H1 (cell line): ENCODE measurements around the gene RIPOR3. TPM values are rescaled to one million over a fixed set of nuclear protein-coding genes. Genes with fewer than 3 reads are reported as not detected.
"Not testable (repeated sequence)": the region's sequence is repeated elsewhere in the genome, so short reads cannot be mapped to it uniquely, and the experiment has no call there.

Experiments
- CTCF ChIA-PET: fragments of 300-600 bp; sonication (Branson Sonifier 250); formaldehyde crosslinking; loops from one replicate; lab custom pipeline; 2021; ENCODE audit not compliant: partially characterized antibody; lab: Charles Lee
- POLR2A ChIA-PET: fragments of 300-600 bp; sonication (Branson Sonifier 250); formaldehyde crosslinking; loops from one replicate; lab custom pipeline; 2021; ENCODE audit warnings: inconsistent platforms; ENCODE audit not compliant: partially characterized antibody; lab: Charles Lee
- DNase-seq, 2 experiments: peaks; one replicate each; pipeline versions ENCODE4 v3.0.0 to v3.0.0-alpha.2; 2010 to 2022; ENCODE audit warnings: low spot score in 2 of 2, low read depth in 1 of 2, mixed read lengths in 1 of 2
- FAIRE-seq: peaks from 2 replicates; lab custom pipeline; 2011; peaks lifted over from hg19 to GRCh38; lab: Jason Lieb, UNC
- H2AFZ ChIP-seq: 2 replicates; pipeline ENCODE4 v1.8.1; 2012; ENCODE audit warnings: low read length, inconsistent platforms
- H2AK5ac ChIP-seq: 2 replicates; pipeline ENCODE4 v1.6.1; 2013; ENCODE audit warnings: low read depth, low read length
- H2BK120ac ChIP-seq: replicated peaks from 2 replicates; pipeline ENCODE3; 2013; ENCODE audit warnings: low read depth, low read length, inconsistent platforms
- H2BK12ac ChIP-seq: 2 replicates; pipeline ENCODE4 v1.6.1; 2013; ENCODE audit warnings: low read depth, low read length
- H2BK15ac ChIP-seq: 2 replicates; pipeline ENCODE4 v1.6.1; 2013; ENCODE audit warnings: low read length
- H2BK20ac ChIP-seq: 2 replicates; pipeline ENCODE4 v1.6.1; 2013; ENCODE audit warnings: low read length
- H2BK5ac ChIP-seq: 2 replicates; pipeline ENCODE4 v1.6.1; 2013; ENCODE audit warnings: low read depth, low read length
- H3K14ac ChIP-seq: 2 replicates; pipeline ENCODE4 v1.6.1; 2013; ENCODE audit warnings: inconsistent platforms; ENCODE audit not compliant: insufficient read length
- H3K18ac ChIP-seq: 2 replicates; pipeline ENCODE4 v1.6.1; 2013; ENCODE audit warnings: low read length; ENCODE audit errors: extremely low read depth
- H3K23ac ChIP-seq: 2 replicates; pipeline ENCODE4 v1.6.1; 2013; ENCODE audit warnings: inconsistent platforms; ENCODE audit not compliant: insufficient read length
- H3K23me2 ChIP-seq: 2 replicates; pipeline ENCODE4 v1.6.1; 2013; ENCODE audit warnings: low read depth, low read length
- H3K27ac ChIP-seq: 2 replicates; pipeline ENCODE4 v1.6.1; 2011; ENCODE audit warnings: low read depth, low read length, inconsistent platforms
- H3K27me3 ChIP-seq, 4 experiments: replicated peaks in 1 of 4; 1 replicate in 1 of 4; 2 replicates in 3 of 4; pipeline versions ENCODE4 v1.6.1 to v1.8.1; 2011 to 2013; ENCODE audit warnings: low read length in 3 of 4, mild to moderate bottlenecking in 3 of 4, inconsistent platforms in 2 of 4, mixed read lengths in 2 of 4, moderate library complexity in 1 of 4; ENCODE audit not compliant: control insufficient read depth in 3 of 4, insufficient read depth in 3 of 4; ENCODE audit errors: extremely low read depth in 1 of 4
- H3K36me3 ChIP-seq, 4 experiments: 2 replicates each; pipeline versions ENCODE4 v1.6.1 to v1.8.1; 2011 to 2013; ENCODE audit warnings: mild to moderate bottlenecking in 4 of 4, low read length in 3 of 4, moderate library complexity in 2 of 4, control low read depth in 1 of 4, inconsistent platforms in 1 of 4; ENCODE audit not compliant: insufficient read depth in 4 of 4, control insufficient read depth in 2 of 4
- H3K4ac ChIP-seq: replicated peaks from 2 replicates; pipeline ENCODE3; 2013; ENCODE audit warnings: low read length, low read depth, mixed read lengths, inconsistent platforms; ENCODE audit not compliant: insufficient read length
- H3K4me1 ChIP-seq, 4 experiments: replicated peaks in 1 of 4; 1 replicate in 1 of 4; 2 replicates in 3 of 4; pipeline versions ENCODE4 v1.6.1 to v1.8.1; 2011 to 2013; ENCODE audit warnings: low read length in 3 of 4, inconsistent platforms in 2 of 4, mixed read lengths in 1 of 4; ENCODE audit not compliant: insufficient read depth in 4 of 4, control insufficient read depth in 3 of 4
- H3K4me2 ChIP-seq, 2 experiments: 2 replicates each; pipeline versions ENCODE4 v1.6.1 to v1.8.1; 2011 to 2013; ENCODE audit warnings: low read depth in 2 of 2, low read length in 2 of 2, control low read depth in 1 of 2, inconsistent platforms in 1 of 2, mild to moderate bottlenecking in 1 of 2; ENCODE audit not compliant: insufficient read depth in 1 of 2
- H3K4me3 ChIP-seq, 4 experiments: fragments of 200-600, 300-600 bp in 1 of 4; sonication (generic), shearing (Covaris generic), sonication (Bioruptor Twin) in 1 of 4; 2 replicates each; pipeline versions ENCODE4 v1.5.1 to v1.8.1; 2011 to 2016; ENCODE audit warnings: low read length in 4 of 4, low read depth in 3 of 4, control low read depth in 2 of 4, inconsistent platforms in 2 of 4, mild to moderate bottlenecking in 2 of 4, mixed read lengths in 1 of 4, moderate library complexity in 1 of 4; ENCODE audit not compliant: insufficient read depth in 2 of 4; ENCODE audit errors: extremely low read depth in 1 of 4
- H3K56ac ChIP-seq: replicated peaks from 2 replicates; pipeline ENCODE3; 2013; ENCODE audit warnings: low read depth, mild to moderate bottlenecking, mixed read lengths, low read length, inconsistent platforms; ENCODE audit not compliant: insufficient read length
- H3K79me1 ChIP-seq: 2 replicates; pipeline ENCODE4 v1.6.1; 2013; ENCODE audit warnings: low read depth, low read length, control low read depth
- H3K79me2 ChIP-seq, 2 experiments: 2 replicates each; pipeline versions ENCODE4 v1.6.1 to v1.8.1; 2012 to 2013; ENCODE audit warnings: low read length in 2 of 2, mild to moderate bottlenecking in 2 of 2, inconsistent platforms in 1 of 2; ENCODE audit not compliant: insufficient read depth in 2 of 2, control insufficient read depth in 1 of 2
- H3K9ac ChIP-seq, 4 experiments: replicated peaks in 1 of 4; 1 replicate in 1 of 4; 2 replicates in 3 of 4; pipeline versions ENCODE4 v1.6.1 to v1.8.1; 2011 to 2013; ENCODE audit warnings: low read depth in 3 of 4, low read length in 3 of 4, control low read depth in 2 of 4, mild to moderate bottlenecking in 2 of 4, moderate library complexity in 2 of 4, inconsistent platforms in 1 of 4; ENCODE audit errors: extremely low read depth in 1 of 4
- H3K9me3 ChIP-seq, 2 experiments: 2 replicates each; pipeline versions ENCODE4 v1.6.1 to v1.8.1; 2012 to 2013; ENCODE audit warnings: mild to moderate bottlenecking in 2 of 2, moderate library complexity in 2 of 2, control low read depth in 1 of 2, inconsistent platforms in 1 of 2, low read depth in 1 of 2, low read length in 1 of 2, mixed read lengths in 1 of 2; ENCODE audit not compliant: insufficient read depth in 2 of 2
- H4K20me1 ChIP-seq, 2 experiments: replicated peaks in 1 of 2; 2 replicates each; pipeline versions ENCODE3 to v1.8.1; 2011 to 2013; ENCODE audit warnings: inconsistent platforms in 2 of 2, low read length in 2 of 2, mild to moderate bottlenecking in 1 of 2; ENCODE audit not compliant: insufficient read depth in 2 of 2, control insufficient read depth in 1 of 2
- H4K5ac ChIP-seq: 2 replicates; pipeline ENCODE4 v1.6.1; 2013; ENCODE audit warnings: low read length, low read depth, mixed read lengths, inconsistent platforms; ENCODE audit not compliant: insufficient read length
- H4K8ac ChIP-seq: 2 replicates; pipeline ENCODE4 v1.8.0; 2013; ENCODE audit warnings: mild to moderate bottlenecking, moderate library complexity, low read length, inconsistent platforms; ENCODE audit not compliant: insufficient read depth; ENCODE audit errors: extremely low read depth
- H4K91ac ChIP-seq: replicated peaks from 2 replicates; pipeline ENCODE3; 2013; ENCODE audit warnings: low read length, mixed read lengths, inconsistent platforms; ENCODE audit not compliant: insufficient read length
- WGBS, 2 experiments: shearing (Covaris generic) in 1 of 2; methylation state at CpG; one replicate each; pipeline versions ENCODE4 v1.1.6 to v1.1.7; 2013 to 2015; ENCODE audit warnings: low lambda C conversion rate in 2 of 2, mixed read lengths in 2 of 2, inconsistent platforms in 1 of 2, low coverage in 1 of 2, missing lambda C conversion rate in 1 of 2; ENCODE audit not compliant: insufficient replicate concordance in 2 of 2, insufficient coverage in 1 of 2, insufficient read length in 1 of 2; ENCODE audit errors: extremely low coverage in 1 of 2, missing lambda C conversion rate in 1 of 2; 5-methylcytosine and 5-hydroxymethylcytosine counted together
- polyA plus RNA-seq, 7 experiments: library from polyadenylated mRNA; depleted of rRNA in 3 of 7; stranded (reverse) in 5 of 7; unstranded in 2 of 7; fragments of >200 nt in 5 of 7; fragments of 200-250 nt in 2 of 7; gene quantifications; 1 replicate in 5 of 7; 2 replicates in 1 of 7; 4 replicates in 1 of 7; pipeline versions ENCODE4 v1.2.1 to v1.2.3, GENCODE V29; 2011 to 2013; ENCODE audit warnings: missing spikeins in 2 of 7, mixed read lengths in 2 of 7
- total RNA-seq: library from RNA; stranded (reverse); fragmentation: NEBNext Ultra II Directional; extraction: Animal tissue kit (Norgen Biotek cat#: 25700); gene quantifications from 2 replicates; pipeline ENCODE4 v1.2.1, GENCODE V29; 2021

RIPOR3 gene
- total and polyA plus RNA-seq, 2 of the 8 experiments (the other 6 are each of a cell fraction or from before 2014, with no cell fraction given) = 3.6 to 4.5 TPM

GRCh38 chr20:50671010-50671409 lies 20.3 kb downstream of the RIPOR3 start:
- H3K27ac ChIP-seq, H3K56ac ChIP-seq, H2AFZ ChIP-seq, H3K27me3 ChIP-seq, H3K23ac ChIP-seq, H2BK20ac ChIP-seq, H3K79me1 ChIP-seq, H4K5ac ChIP-seq, FAIRE-seq, H2BK12ac ChIP-seq, H3K4me2 ChIP-seq, H2AK5ac ChIP-seq, H3K9me3 ChIP-seq, H3K9ac ChIP-seq, H3K4me1 ChIP-seq, H3K79me2 ChIP-seq, H3K36me3 ChIP-seq, H2BK5ac ChIP-seq, H3K14ac ChIP-seq, H2BK120ac ChIP-seq, H4K20me1 ChIP-seq, H3K4ac ChIP-seq, DNase-seq, H4K91ac ChIP-seq, H2BK15ac ChIP-seq, H3K18ac ChIP-seq, H4K8ac ChIP-seq, H3K4me3 ChIP-seq, H3K23me2 ChIP-seq: not testable (repeated sequence)
- WGBS, 2 experiments = 67% methylated on average over 3 of the region's 3 CpGs; no CpG with 5 or more reads in 1 of the 2 experiments
- ChIA-PET POLR2A (interaction anchor here (0.5 kb wide), 1 partner anchor 12 kb away, joined by 3 read pairs; no protein-coding TSS in a partner anchor), CTCF (interaction anchor here (2.0 to 12.4 kb wide), 3 partner anchors 25 to 77 kb away, joined by 5 to 92 read pairs (median 9); no protein-coding TSS in a partner anchor)
